Hepatocyte (in vitro differentiated cells): ENCODE data around the gene GPD1. TPM values are rescaled to one million over a fixed set of nuclear protein-coding genes. Genes with fewer than 3 reads are reported as not detected.

ENCODE experiments used
- DNase-seq: peaks from one replicate; pipeline ENCODE4 v3.0.0-alpha.2; 2016; ENCODE audit warnings: low spot score
- H2AFZ ChIP-seq: fragments of 200-600 bp; sonication (generic); 2 replicates; pipeline ENCODE4 v1.6.0; 2016; ENCODE audit warnings: antibody characterized with exemption, mild to moderate bottlenecking
- H3K27ac ChIP-seq: fragments of 200-600 bp; sonication (generic); 2 replicates; pipeline ENCODE4 v1.5.1; 2016; ENCODE audit warnings: mild to moderate bottlenecking
- H3K27me3 ChIP-seq: fragments of 200-600 bp; sonication (generic); 2 replicates; pipeline ENCODE4 v1.6.1; 2016
- H3K36me3 ChIP-seq: fragments of 200-600 bp; sonication (generic); replicated peaks from 2 replicates; pipeline ENCODE4 v1.5.1; 2016; ENCODE audit warnings: low read depth; ENCODE audit not compliant: insufficient read depth
- H3K4me1 ChIP-seq: fragments of 200-600 bp; sonication (generic); 2 replicates; pipeline ENCODE4 v1.5.1; 2016; ENCODE audit warnings: mild to moderate bottlenecking, moderate library complexity; ENCODE audit not compliant: insufficient read depth
- H3K4me2 ChIP-seq: fragments of 200-600 bp; sonication (generic); 2 replicates; pipeline ENCODE4 v1.6.0; 2016
- H3K4me3 ChIP-seq: fragments of 200-600 bp; sonication (generic); 2 replicates; pipeline ENCODE4 v1.5.1; 2016; ENCODE audit warnings: mild to moderate bottlenecking
- H3K79me2 ChIP-seq: fragments of 200-600 bp; sonication (generic); 2 replicates; pipeline ENCODE4 v1.6.0; 2017; ENCODE audit warnings: mild to moderate bottlenecking
- H3K9me2 ChIP-seq: fragments of 200-600 bp; sonication (generic); replicated peaks from 2 replicates; pipeline ENCODE4 v1.6.0; 2017; ENCODE audit warnings: mild to moderate bottlenecking; ENCODE audit not compliant: insufficient read depth
- H3K9me3 ChIP-seq: fragments of 200-600 bp; sonication (generic); 2 replicates; pipeline ENCODE4 v1.5.1; 2016; ENCODE audit warnings: low read depth, mild to moderate bottlenecking
- H4K20me1 ChIP-seq: fragments of 200-600 bp; sonication (generic); 2 replicates; pipeline ENCODE4 v1.6.0; 2016; ENCODE audit warnings: mild to moderate bottlenecking; ENCODE audit not compliant: insufficient read depth, poor library complexity, severe bottlenecking
- EZH2 ChIP-seq: fragments of 200-600 bp; sonication (generic); IDR thresholded peaks from 2 replicates; pipeline ENCODE4 v1.6.1; 2016; ENCODE audit warnings: antibody characterized with exemption, mild to moderate bottlenecking, borderline replicate concordance
- EZH2phosphoT487 ChIP-seq: fragments of 200-600 bp; sonication (generic); IDR thresholded peaks from one replicate; pipeline ENCODE4 v1.6.1; 2018; ENCODE audit warnings: antibody characterized with exemption, mild to moderate bottlenecking, low read depth, moderate library complexity; ENCODE audit not compliant: unreplicated experiment, severe bottlenecking
- WGBS: methylation state at CpG from one replicate; pipeline ENCODE4 v1.1.6; 2016; ENCODE audit warnings: low lambda C conversion rate; ENCODE audit errors: missing lambda C conversion rate; 5-methylcytosine and 5-hydroxymethylcytosine counted together
- polyA plus RNA-seq: library from polyadenylated mRNA; unstranded; fragments of >200 nt; fragmentation: Nextera tagmentation; extraction: Ambion mirVana; gene quantifications from 2 replicates; pipeline ENCODE4 v1.2.1, GENCODE V29; 2016
- total RNA-seq: library from RNA; depleted of rRNA; stranded (reverse); fragments of >200 nt; gene quantifications from 2 replicates; pipeline ENCODE4 v1.2.3, GENCODE V29; 2014
- TF ChIP-seq, protein P1 (sequence below): fragments of 200-600 bp; sonication (generic); IDR thresholded peaks from 2 replicates; pipeline ENCODE4 v1.5.1; 2016; ENCODE audit warnings: antibody characterized with exemption, mild to moderate bottlenecking; ENCODE audit not compliant: poor library complexity

GPD1 gene
- total and polyA plus RNA-seq, 2 experiments from 2014 or later, result 30.6 to 64.1 TPM

DNA sequence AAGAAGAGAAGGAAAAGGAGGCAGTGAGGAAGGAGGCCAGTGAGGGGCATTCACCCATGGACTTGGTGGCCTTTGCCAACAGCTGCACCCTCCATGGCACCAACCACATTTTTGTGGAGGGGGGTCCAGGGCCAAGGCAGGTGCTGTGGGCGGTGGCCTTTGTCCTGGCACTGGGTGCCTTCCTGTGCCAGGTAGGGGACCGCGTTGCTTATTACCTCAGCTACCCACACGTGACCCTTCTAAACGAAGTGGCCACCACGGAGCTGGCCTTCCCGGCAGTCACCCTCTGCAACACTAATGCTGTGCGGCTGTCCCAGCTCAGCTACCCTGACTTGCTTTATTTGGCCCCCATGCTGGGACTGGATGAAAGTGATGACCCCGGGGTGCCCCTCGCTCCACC is 30.1 kb upstream of the GPD1 start:
- H3K4me2 ChIP-seq, result no peak overlapping the region
- no peaks in the 10 kb centered on the region for H3K9me2 ChIP-seq
- H3K27me3 ChIP-seq, result no peaks in the 10 kb centered on the region
- no peak for DNase-seq
- H3K4me1 ChIP-seq, result no peaks in the 10 kb centered on the region
- no peaks in the 10 kb centered on the region for H3K79me2 ChIP-seq
- 90% methylated on average over 10 of the region's 10 CpGs for WGBS
- H3K27ac ChIP-seq, result no peak overlapping the region
- H4K20me1 ChIP-seq, result no peaks in the 10 kb centered on the region
- TF ChIP-seq, protein P1, sequence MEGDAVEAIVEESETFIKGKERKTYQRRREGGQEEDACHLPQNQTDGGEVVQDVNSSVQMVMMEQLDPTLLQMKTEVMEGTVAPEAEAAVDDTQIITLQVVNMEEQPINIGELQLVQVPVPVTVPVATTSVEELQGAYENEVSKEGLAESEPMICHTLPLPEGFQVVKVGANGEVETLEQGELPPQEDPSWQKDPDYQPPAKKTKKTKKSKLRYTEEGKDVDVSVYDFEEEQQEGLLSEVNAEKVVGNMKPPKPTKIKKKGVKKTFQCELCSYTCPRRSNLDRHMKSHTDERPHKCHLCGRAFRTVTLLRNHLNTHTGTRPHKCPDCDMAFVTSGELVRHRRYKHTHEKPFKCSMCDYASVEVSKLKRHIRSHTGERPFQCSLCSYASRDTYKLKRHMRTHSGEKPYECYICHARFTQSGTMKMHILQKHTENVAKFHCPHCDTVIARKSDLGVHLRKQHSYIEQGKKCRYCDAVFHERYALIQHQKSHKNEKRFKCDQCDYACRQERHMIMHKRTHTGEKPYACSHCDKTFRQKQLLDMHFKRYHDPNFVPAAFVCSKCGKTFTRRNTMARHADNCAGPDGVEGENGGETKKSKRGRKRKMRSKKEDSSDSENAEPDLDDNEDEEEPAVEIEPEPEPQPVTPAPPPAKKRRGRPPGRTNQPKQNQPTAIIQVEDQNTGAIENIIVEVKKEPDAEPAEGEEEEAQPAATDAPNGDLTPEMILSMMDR, result no peak
- TF ChIP-seq EZH2phosphoT487 (no peak), EZH2 (no peak)
- no peaks in the 10 kb centered on the region for H3K9me3 ChIP-seq
- no peaks in the 10 kb centered on the region for H3K36me3 ChIP-seq
- no peak overlapping the region for H2AFZ ChIP-seq
- no peak overlapping the region for H3K4me3 ChIP-seq

DNA sequence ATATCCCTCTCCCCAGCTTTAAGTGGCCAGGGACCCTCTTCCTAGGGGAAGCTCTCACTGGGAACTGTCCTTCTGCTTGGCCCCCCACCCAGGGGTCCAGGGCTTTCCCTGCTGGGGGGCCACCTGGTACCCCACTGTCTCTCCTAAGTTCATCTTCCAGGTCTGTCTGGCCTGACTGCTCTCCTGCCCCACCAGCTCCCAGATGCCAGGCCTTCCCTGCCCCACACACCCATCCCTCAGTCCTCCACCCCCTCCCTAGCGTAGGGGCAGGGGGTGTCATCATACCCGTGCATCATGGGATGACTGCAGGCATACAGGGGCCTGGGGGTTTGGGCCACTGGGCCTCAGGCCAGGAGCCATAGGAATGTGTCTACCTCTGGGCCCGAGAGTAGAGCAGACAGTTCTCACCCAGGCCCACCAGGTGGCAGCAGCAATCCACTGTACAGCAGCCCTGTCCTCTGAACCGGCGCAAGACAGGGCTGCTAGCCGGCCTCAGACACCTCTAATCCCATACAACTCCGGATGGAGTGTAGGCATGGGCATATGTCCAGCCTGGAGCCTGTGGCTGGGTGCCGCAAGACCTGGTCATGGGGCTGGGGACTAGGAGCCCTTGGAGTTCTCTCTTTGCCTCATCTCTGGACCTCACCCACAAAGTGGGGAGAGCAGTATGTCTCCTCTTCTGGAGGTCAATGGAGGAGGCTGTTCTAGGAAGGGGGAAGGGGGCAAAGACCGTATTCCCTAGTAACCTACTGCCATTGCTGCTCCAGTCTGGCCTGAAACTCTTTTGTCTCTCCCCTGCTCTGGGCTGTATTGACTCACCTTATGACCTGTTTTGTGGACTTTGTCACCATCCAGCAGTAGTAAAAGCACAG is 28.6 kb upstream of the GPD1 start:
- H3K36me3 ChIP-seq, result no peaks in the 10 kb centered on the region
- WGBS, result 10% methylated on average over 9 of the region's 9 CpGs
- peak overlapping the region; percentile 12 for H2AFZ ChIP-seq
- H3K9me3 ChIP-seq, result no peaks in the 10 kb centered on the region
- H3K4me1 ChIP-seq, result no peaks in the 10 kb centered on the region
- H3K27ac ChIP-seq, result peak overlapping the region; percentile 62
- H3K27me3 ChIP-seq, result no peaks in the 10 kb centered on the region
- H3K79me2 ChIP-seq, result no peaks in the 10 kb centered on the region
- TF ChIP-seq, protein P1, result peak; percentile 93
- no peak for TF ChIP-seq EZH2phosphoT487
- TF ChIP-seq EZH2, result no peak
- no peaks in the 10 kb centered on the region for H4K20me1 ChIP-seq
- H3K9me2 ChIP-seq, result no peaks in the 10 kb centered on the region
- no peak overlapping the region for H3K4me3 ChIP-seq
- peak; percentile 91 for DNase-seq
- H3K4me2 ChIP-seq, result peak overlapping the region; percentile 51

DNA sequence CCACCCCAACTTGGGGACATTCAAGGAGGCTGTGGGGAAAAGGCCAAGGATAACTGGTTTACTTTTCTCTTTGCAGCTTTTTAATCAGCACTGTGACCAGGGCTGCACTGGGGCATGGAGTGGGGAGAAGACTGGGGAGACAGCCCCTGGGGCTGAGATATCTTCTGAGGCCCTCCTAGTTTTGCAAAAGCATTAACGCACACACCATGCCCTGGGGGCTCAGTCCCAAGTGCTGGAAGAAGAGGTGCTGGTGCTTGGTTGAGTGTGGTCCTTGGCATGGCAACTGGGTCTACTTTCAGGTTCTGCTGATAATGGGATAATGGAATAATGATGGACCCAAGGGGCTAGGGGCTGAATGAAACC is 28.0 kb upstream of the GPD1 start:
- Histone ChIP-seq H4K20me1 (no peaks in the 10 kb centered on the region), H3K79me2 (no peaks in the 10 kb centered on the region), H3K9me3 (no peaks in the 10 kb centered on the region), H3K27ac (peak overlapping the region; percentile 62), H2AFZ (no peak overlapping the region), H3K4me2 (peak overlapping the region; percentile 51), H3K36me3 (no peaks in the 10 kb centered on the region), H3K9me2 (no peaks in the 10 kb centered on the region), H3K4me1 (no peaks in the 10 kb centered on the region), H3K4me3 (no peak overlapping the region), H3K27me3 (no peaks in the 10 kb centered on the region)
- WGBS, result 93% methylated on average over 1 of the region's 1 CpG
- no peak for DNase-seq
- TF ChIP-seq EZH2phosphoT487 (no peak), EZH2 (no peak)
- TF ChIP-seq, protein P1, result no peak
